UCSD-AML1 (cell line): Measurements from ENCODE around the gene COL21A1.

Source experiments
- DNase-seq: peaks from one replicate; lab custom pipeline; 2025; ENCODE audit not compliant: unreplicated experiment; lab: John Stamatoyannopoulos, UW

COL21A1 gene

DNA sequence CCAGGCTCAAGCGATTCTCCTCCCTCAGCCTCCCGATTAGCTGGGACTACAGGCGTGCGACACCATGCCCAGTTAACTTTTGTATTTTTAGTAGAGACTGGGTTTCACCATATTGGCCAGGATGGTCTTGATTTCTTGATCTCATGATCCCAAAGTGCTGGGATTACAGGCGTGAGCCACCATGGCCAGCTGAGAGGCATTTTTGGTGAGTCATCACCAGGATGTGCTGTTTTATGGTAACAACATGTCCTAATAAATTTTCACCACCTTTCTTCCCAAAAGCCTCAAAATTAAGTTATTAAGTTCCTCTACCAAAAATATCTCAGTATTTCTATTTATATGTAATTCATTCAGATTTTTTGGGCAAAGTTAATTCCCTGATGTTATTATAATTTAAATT is 53.5 kb downstream of the COL21A1 start:
- no peak for DNase-seq

DNA sequence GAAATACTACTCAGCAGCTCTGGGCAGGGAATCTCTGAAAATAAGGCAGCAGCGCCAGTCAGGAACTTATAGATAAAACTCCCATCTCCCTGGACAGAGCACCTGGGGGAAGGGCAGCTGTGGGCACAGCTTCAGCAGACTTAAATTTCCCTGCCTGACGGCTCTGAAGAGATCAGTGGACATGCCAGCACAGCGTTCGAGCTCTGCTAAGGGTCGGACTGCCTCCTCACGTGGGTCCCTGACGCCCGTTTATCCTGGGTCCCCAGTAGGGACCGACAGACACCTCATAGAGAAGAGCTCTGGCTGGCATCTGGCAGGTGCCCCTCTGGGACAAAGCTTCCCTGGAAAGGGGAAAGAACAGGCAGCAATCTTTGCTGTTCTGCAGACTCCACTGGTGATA is 59.0 kb downstream of the COL21A1 start:
- no peak for DNase-seq

DNA sequence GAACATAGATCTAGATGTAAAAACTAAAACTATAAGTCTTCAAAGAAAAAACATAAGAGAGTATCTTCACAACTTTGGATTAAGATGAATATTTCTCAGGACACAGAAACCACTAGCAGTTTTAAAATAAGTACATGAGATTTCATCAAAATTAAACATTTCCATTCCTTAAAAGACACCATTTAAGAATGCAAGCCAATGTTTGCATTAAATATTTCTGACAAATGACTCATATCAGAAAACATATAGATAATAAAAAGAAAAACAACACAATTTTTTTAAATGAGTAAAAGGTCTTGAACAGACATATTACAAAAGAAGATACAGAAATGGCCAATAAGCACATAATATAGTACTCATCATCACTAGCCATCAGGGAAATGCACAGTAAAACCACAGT is 59.7 kb downstream of the COL21A1 start:
- no peak for DNase-seq

DNA sequence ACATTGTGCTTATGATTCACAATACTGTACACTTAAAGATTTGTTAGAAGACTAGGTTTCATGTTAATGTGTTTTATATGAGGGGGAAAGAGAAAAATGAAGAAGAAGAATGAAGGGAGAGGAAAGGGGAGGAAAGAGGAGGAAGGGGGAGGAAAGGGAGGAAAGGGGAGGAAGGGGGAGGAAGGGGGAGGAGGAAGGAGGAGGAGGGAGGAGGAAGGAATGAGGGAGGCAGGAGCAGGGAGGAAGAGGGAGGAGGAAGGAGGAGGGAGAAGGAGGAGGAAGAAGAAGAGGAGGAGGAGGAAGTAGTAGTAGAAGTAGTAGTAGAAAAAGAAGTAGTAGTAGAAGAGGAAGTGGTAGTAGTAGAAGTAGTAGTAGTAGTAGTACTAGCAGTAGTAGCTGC is 70.6 kb downstream of the COL21A1 start:
- DNase-seq = no peak

DNA sequence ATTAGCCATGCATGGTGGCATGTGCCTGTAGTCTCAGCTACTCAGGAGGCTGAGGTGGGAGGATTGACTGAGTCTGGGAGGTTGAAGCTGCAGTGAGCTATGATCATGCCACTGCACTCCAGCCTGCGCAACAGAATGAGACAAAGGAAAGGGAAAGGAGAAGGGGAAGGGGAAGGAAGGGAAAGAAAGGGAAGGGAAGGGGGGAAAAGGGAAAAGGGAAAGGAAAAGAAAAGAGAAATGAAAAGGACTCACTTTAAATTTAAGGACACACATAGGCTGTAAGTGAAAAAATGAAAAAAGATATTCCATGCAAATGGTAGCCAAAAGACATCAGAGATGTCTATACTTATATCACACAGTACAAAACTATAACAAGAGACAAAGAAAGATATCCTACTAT is 74.2 kb downstream of the COL21A1 start:
- no peak for DNase-seq

DNA sequence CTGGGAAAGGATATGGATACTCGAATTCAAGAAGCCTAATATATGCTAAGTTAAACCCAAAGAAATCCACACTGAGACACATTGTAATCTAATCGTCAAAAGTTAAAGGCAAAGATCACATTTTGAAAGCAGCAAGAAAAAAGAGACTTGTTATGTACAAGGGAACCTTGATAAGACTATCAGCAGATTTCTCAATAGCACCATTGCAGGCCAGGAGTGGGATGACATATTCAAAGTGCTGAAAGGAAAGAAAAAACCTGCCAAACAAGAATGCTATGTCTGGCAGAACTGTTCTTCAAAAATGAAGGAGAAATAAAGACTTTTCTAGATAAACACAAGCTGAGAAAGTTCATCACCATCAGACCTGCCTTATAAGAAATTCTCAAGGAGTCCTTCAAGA is 75.2 kb downstream of the COL21A1 start:
- DNase-seq = no peak

DNA sequence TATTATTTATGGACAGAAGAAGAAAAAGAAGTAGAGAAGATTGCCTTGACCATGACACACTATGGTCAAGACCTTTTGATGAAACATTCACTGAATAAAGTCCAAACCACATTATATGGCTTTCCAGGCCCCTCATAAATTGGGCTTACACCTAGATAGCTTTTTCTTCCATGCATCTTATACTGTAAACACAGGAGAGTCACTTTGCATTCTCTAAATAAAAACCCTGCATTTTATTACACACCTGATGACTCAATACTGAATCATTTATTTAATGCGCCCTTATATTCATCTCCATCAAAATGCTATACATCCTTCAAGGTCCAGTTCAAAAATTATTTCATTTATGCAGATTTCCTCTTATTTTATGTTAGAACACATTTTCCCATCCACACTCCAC is 78.0 kb downstream of the COL21A1 start:
- DNase-seq = no peak

DNA sequence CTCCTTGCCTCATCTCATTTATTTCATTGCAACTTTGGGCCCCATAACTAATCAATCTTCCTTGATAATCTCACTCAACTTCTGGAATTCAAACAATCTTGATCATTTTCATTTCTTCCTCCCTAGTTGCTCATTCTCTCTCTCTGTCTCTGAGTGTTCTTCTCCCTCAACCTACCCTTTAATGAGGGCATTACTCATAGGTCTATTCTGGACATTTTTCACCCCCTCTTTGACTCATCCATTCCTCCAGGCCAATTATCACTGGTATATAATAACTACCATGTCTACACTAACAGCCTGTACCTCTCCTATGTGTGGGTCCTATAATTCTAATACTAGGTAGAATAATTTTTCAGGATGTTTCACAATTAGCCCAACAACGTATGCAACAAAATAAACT is 78.8 kb downstream of the COL21A1 start:
- no peak for DNase-seq

DNA sequence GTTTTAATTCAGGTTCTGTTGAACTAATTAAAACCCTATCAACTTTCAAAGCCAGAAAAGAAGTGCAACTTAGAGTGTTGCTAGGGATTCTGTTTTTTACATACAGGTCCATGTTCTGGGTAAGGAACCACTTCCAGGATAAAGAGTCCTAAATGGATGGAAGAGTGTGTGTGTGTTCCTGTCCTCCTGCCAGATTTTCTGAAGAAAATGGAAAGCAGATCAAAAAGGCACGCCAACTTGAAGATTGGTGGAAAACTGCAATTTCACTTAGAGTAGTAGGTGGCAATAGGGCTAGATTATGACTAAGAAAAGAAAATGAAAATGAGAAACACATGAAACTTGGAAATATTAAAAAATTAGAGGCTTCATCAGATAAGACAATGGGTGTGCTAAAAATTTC is 85.3 kb downstream of the COL21A1 start:
- DNase-seq = no peak

DNA sequence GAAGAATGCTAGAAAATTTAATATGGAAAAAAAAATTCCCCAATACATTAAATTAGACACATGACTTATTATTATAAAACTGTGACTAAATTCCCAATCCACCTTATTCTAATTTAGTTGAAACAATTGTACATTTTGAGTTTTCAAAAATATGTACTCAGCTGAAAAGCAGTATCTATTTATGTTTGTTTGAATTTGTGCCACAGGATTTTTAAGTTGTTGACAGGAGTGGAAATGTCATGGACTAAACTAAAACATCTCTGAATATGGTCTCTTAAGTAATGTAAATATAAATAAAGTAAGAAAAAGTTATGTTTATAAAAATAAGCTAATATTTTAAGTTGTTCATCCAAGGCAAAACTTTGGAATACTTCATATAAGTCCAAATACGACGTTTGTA is 86.9 kb downstream of the COL21A1 start:
- no peak for DNase-seq

DNA sequence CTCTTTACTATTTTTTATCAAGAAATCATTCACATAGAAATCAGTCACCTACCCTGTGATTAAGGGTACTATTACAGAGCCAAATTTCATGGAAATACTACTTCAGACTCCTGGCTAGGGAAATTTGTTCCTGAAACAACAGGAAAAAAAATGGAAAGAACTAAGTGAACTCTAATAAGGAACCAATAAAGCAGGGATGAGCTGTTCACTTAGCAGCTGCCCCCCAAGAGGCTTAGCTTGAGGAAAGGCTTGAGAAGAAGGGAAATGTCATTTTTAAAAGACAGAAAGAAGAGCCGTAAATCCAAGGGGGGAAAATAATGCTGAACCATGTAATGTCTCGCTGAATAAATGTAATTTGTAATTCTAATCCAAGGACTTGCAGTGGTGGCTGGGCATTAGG is 88.8 kb downstream of the COL21A1 start:
- no peak for DNase-seq

DNA sequence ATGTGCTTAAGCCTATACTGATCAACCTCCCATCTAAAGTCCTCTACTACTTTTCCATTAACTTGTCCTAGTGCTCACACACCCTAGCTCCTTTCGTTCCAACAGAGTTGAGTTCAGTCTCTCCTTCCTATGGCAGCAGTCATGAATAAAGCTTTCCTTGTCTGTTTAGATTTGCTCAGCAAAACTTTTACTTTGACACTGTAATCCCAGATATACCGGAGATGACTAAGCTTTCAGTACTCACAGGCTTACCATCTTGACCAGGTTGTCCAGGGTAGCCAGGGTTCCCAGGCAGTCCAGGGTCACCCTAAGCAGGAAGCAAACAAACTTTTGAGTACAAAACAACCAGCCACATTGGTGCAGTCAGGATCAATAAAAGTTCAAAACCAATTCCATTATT is 90.7 kb downstream of the COL21A1 start:
- no peak for DNase-seq

DNA sequence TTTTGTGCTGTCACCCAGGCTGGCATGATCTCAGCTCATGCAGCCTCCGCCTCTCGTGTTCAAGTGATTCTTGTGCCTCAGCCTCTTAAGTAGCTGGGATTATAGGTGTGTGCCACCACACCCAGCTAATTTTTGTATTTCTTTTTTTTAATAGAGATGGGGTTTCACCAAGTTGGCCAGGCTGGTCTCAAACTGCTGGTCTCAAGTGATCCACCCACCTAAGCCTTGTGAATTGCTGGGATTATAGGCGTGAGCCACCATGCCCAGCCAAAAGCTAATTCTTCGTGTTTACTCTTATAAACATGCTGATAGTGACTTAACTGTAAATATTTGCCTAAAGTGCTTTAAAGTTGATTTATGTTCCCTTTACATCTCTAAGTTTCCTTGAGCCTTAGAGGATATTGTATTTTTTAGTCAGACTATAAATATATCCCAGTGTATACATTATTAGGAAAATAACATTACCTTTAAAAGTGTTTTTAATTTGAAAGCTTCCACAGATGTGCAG is 91.7 kb downstream of the COL21A1 start:
- no peak for DNase-seq

DNA sequence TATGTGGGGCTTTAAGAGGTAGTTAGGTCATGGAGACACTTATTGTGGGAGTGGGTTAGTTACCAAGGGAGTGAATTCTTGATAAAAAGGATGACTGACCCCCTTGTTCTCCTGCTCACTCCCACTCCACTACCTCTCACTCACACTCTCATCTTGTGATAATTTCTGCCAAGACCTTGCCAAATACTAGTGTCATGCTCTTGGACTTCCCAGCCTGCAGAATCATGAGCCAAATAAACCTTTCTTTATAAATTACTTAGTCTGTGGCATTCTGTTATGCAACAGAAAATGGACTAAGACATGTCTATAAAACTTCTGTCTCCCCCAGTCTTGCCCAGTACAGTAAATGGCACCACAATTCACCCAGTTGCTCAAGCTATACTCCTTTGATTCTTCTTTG is 93.3 kb downstream of the COL21A1 start:
- DNase-seq = no peak

DNA sequence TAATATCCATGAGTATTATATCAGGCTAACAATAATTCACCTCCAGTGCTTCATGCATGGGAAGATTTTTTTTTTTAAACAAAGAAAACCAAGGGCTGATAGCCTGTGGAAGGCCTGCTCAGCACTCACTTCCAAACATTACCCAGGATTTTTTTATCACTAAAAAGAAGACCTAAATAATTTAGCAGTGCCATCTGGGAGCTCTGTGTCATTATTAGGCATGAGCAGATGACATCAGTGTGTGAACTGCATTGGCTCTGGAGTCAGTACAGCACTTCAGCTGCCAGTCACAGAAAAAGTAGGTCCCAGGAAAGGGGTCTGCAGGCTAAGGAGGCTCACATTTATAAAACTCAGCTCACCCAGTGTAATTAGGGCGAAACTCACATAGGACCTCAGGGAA is 94.8 kb downstream of the COL21A1 start:
- DNase-seq = no peak

DNA sequence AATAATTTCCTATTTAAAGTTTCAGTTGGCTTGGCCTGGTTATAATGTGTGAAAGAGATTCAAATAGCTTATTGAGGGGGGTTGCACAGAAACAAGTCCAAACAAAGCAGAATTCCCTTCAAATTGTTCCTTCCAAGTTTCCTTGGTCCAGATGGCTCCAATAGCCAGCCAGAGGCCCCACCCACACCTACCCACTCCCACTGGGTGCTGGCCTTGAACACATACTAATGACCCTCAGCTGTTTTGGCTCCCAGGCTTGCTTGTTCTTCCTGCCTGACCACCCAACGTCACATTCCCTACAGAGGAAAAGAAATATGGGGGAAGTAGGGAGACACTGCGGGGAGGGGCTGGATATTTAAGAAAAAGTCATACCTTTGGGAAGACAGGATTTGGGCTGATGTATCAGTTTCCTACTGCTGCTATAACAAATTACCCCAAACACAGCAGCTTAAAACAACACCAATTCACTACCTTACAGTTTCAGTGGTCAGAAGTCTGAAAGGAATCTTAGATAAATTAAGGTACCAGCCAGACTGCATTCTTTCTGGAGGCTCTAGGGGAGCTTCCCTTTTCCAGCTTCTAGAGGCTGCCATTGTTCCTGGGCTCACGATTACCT is 95.7 kb downstream of the COL21A1 start:
- no peak for DNase-seq

DNA sequence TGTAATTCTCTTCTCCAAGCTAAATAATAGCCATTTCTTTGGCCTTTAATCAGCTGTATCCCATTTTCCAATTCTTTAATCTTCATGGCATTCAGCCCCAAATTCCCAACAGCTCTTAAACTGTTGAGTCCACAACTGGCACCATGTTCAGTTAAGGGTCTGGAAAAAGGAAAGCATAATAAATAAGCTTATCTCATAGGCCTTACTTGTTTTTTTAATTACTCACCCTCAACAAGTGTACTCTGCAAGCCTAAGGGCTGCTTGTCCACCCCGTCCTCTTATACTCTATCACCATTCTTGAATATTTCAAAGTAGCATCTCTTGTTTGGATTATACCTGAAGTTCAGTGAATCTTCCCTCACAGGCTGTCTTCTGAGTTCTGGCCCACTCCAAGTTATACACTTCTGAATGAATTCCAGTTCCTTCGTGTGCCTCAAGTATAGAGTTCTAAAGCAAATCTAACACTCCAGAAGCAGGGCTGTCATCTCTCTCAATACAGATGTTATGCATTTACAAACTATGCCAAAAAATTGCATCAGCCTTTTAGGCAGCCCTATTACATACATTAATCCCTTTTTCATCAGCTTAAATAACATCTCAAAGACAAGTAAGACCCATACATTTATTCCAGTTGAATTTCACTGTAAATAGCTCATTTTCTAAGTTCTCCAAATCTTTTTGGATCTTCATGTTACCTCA is 98.7 kb downstream of the COL21A1 start:
- DNase-seq = no peak

DNA sequence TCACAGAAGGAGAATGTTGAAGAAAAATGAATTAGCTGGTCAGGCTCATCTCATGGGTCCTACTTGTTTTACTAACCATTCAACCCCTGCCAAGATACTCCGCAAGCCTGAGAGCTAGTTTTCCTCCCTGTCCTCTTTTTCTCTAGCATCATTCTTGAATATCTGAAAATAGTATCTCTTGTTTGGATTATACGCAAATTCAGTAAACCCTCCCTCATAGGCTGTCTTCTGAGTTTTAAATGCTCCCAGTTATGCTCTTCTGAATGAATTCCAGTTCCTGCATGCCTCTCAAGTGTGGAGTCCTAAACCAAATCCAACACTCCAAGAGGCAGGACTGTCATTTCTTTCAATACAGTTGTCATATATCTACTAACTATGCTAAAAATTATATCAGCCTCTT is 99.6 kb downstream of the COL21A1 start:
- no peak for DNase-seq

DNA sequence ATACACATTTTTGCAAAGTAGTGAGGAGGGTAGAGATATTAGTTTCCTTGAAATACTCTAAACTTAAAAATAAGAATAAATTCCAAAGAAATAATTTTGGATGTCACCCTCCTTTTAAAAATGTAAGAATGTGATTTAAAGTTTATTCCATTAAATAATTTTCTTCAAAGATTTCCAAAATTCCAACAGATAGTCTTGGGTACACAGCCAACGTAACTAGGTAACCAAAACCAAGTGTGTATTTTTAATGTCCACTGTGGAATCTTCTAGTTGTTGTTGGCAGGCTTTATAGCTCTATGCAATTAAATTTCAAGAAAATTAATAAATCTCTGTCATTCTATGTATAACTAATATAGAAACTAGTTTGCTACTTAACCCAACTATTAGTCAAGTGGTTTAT is 101.3 kb downstream of the COL21A1 start:
- DNase-seq = no peak

DNA sequence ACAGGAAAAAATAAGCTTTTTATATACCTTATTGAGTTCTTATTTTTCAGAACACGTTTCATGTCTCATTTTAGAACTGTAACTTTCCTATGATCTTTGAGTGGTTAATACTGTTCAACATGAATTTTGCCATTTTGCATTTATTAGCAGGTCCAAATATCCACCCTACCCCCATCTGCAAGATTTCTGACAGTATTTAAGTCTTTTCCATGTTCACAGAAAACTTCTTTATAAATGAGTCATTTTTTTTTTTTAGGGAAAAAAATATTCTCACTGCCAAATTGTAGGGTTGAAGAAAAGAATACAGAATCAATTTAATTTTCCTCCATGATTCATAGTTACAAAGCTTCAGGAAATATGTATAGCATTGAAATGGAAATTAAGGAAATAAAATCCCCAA is 101.8 kb downstream of the COL21A1 start:
- no peak for DNase-seq

DNA sequence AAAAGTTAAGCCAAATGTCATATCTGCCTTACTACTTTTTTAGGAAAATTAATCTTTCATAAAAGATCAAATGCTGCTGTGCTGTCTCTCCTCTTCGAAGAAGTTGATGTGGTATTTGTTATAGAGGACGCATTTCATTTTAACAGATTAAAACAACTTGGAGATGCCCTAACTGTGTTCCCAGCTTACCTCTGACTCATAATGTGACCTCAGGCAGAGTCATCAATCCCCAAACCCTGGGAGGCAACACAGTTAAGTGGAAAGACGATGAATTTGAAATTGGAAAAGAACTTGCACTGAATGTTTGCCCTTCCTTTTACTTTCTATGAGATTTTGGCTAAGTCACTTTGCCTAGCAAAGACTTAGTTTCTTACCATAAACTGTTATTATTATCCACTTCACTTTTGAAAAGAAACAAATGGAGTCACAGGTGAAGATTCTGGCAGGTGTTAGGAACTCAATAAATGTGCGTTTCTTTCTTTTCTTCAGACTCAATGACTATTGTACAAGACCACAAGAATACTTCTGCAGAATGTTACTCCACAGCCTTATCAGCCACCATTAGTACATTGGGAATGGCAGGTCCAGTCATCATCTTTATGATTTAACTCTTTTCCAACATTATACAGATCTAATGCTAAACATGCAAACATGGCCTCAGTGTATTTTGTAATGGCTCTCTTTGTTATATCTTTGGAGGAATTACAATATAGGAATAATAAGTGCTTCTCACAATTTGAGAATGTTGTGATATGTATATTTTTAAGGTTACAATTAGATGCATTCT is 102.6 kb downstream of the COL21A1 start:
- DNase-seq = no peak

DNA sequence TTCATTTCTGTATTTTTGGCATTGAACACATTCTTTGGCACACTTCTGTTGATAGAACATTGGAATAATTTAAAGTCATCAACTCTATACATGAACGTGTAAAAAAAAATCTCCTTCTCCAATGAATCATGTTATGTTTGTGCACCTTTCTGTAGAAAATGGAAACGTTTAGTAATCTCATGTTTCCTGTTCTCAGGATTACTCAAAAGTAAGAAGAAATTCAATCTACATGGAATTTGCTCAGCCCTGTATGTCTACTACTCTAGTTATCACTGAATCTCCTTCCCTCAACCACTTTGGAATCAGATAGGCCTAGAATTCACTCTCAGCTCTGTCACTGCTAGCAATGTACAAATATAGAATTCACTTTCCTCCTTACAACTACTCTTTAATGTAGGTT is 103.6 kb downstream of the COL21A1 start:
- no peak for DNase-seq
